Measurements from ENCODE around the gene MAPK4. TPM values are rescaled to one million over a fixed set of nuclear protein-coding genes. Genes with fewer than 3 reads are reported as not detected.

MAPK4 gene
- total and polyA plus RNA-seq, 7 experiments from 2014 or later, result not detected

GRCh38 chr18:50686409-50686808, 126.5 kb downstream of the MAPK4 start:
- Histone ChIP-seq H3K36me3 (ENCODE audit: control insufficient read depth in 2 of 3, insufficient read depth in 3 of 3, low read length in 3 of 3) (no peaks in the 10 kb centered on the region), H3K27ac (ENCODE audit: low read depth, low read length) (no peak overlapping the region), H3K9me3 (ENCODE audit: control insufficient read depth in 2 of 3, low read length in 3 of 3) (no peaks in the 10 kb centered on the region), H3K27me3 (ENCODE audit: control insufficient read depth in 2 of 2, insufficient read depth in 2 of 2, low read length in 2 of 2) (no peaks in the 10 kb centered on the region), H3K4me3 (ENCODE audit: low read length) (no peak overlapping the region), H3K4me1 (ENCODE audit: control insufficient read depth in 2 of 2, insufficient read depth in 2 of 2, low read length in 2 of 2) (no peaks in the 10 kb centered on the region)
- no peak for ATAC-seq
- Mint-ChIP-seq H3K4me1 (no peaks in the 10 kb centered on the region), H3K36me3 (no peaks in the 10 kb centered on the region), H3K27me3 (peaks cover 0 to 15% (median 6%) of the 10 kb centered on the region in 5 donors), H3K27ac (no peak overlapping the region), H3K4me3 (no peak overlapping the region), H3K9me3 (peaks cover 0 to 2% (median 0%) of the 10 kb centered on the region in 11 donors)
- DNase-seq, result no peak
- POLR2A ChIA-PET, result no interaction called here
- intact Hi-C loops (cut with micrococcal nuclease), result no loop called here
- CTCF ChIA-PET, result interaction anchor here (0.5 kb wide), 1 partner anchor 92 kb away, joined by 4 read pairs; no protein-coding TSS in a partner anchor

GRCh38 chr18:50687491-50687890, 127.6 kb downstream of the MAPK4 start:
- Histone ChIP-seq H3K27me3 (ENCODE audit: control insufficient read depth in 2 of 2, insufficient read depth in 2 of 2, low read length in 2 of 2) (no peaks in the 10 kb centered on the region), H3K4me3 (ENCODE audit: low read length) (no peak overlapping the region), H3K4me1 (ENCODE audit: control insufficient read depth in 2 of 2, insufficient read depth in 2 of 2, low read length in 2 of 2) (no peaks in the 10 kb centered on the region), H3K27ac (ENCODE audit: low read depth, low read length) (no peak overlapping the region), H3K36me3 (ENCODE audit: control insufficient read depth in 2 of 3, insufficient read depth in 3 of 3, low read length in 3 of 3) (no peaks in the 10 kb centered on the region), H3K9me3 (ENCODE audit: control insufficient read depth in 2 of 3, low read length in 3 of 3) (no peaks in the 10 kb centered on the region)
- DNase-seq (no peak), ATAC-seq (no peak)
- Mint-ChIP-seq H3K9me3 (peaks cover 0 to 2% (median 0%) of the 10 kb centered on the region in 11 donors), H3K27ac (no peak overlapping the region), H3K4me3 (no peak overlapping the region), H3K27me3 (peaks cover 0 to 14% (median 4%) of the 10 kb centered on the region in 5 donors), H3K4me1 (no peaks in the 10 kb centered on the region), H3K36me3 (no peaks in the 10 kb centered on the region)
- ChIA-PET CTCF (no interaction called here), POLR2A (no interaction called here)
- intact Hi-C loops (cut with micrococcal nuclease), result no loop called here

- Histone ChIP-seq H3K4me3 (ENCODE audit: low read length) (no peak overlapping the region), H3K27ac (ENCODE audit: low read depth, low read length) (no peak overlapping the region), H3K27me3 (ENCODE audit: control insufficient read depth in 2 of 2, insufficient read depth in 2 of 2, low read length in 2 of 2) (no peaks in the 10 kb centered on the region), H3K36me3 (ENCODE audit: control insufficient read depth in 2 of 3, insufficient read depth in 3 of 3, low read length in 3 of 3) (no peaks in the 10 kb centered on the region), H3K4me1 (ENCODE audit: control insufficient read depth in 2 of 2, insufficient read depth in 2 of 2, low read length in 2 of 2) (no peaks in the 10 kb centered on the region), H3K9me3 (ENCODE audit: control insufficient read depth in 2 of 3, low read length in 3 of 3) (no peaks in the 10 kb centered on the region)
- Mint-ChIP-seq H3K27me3 (peaks cover 0 to 22% (median 4%) of the 10 kb centered on the region in 5 donors), H3K4me1 (no peaks in the 10 kb centered on the region), H3K36me3 (no peaks in the 10 kb centered on the region), H3K27ac (no peak overlapping the region), H3K9me3 (peaks cover 0 to 2% (median 0%) of the 10 kb centered on the region in 11 donors), H3K4me3 (no peak overlapping the region)
- ChIA-PET CTCF (no interaction called here), POLR2A (no interaction called here)
- DNase-seq (no peak), ATAC-seq (no peak)
- intact Hi-C loops (cut with micrococcal nuclease), result no loop called here
Measured at GRCh38 chr18:50689578-50689977, 129.7 kb downstream of the MAPK4 start.

- H3K27ac ChIP-seq (ENCODE audit: low read depth, low read length), result no peak overlapping the region
- Mint-ChIP-seq H3K4me3 (no peak overlapping the region), H3K27ac (no peak overlapping the region), H3K4me1 (no peaks in the 10 kb centered on the region), H3K27me3 (peaks cover 0 to 30% (median 4%) of the 10 kb centered on the region in 5 donors), H3K9me3 (no peaks in the 10 kb centered on the region), H3K36me3 (no peaks in the 10 kb centered on the region)
- no peaks in the 10 kb centered on the region for H3K27me3 ChIP-seq (ENCODE audit: control insufficient read depth in 2 of 2, insufficient read depth in 2 of 2, low read length in 2 of 2)
- DNase-seq (no peak), ATAC-seq (no peak)
- H3K4me1 ChIP-seq (ENCODE audit: control insufficient read depth in 2 of 2, insufficient read depth in 2 of 2, low read length in 2 of 2), result no peaks in the 10 kb centered on the region
- H3K4me3 ChIP-seq (ENCODE audit: low read length), result no peak overlapping the region
- intact Hi-C loops (cut with micrococcal nuclease), result no loop called here
- no peaks in the 10 kb centered on the region for H3K9me3 ChIP-seq (ENCODE audit: control insufficient read depth in 2 of 3, low read length in 3 of 3)
- H3K36me3 ChIP-seq (ENCODE audit: control insufficient read depth in 2 of 3, insufficient read depth in 3 of 3, low read length in 3 of 3), result no peaks in the 10 kb centered on the region
- ChIA-PET POLR2A (no interaction called here), CTCF (no interaction called here)
Measured at GRCh38 chr18:50694147-50694546, 134.3 kb downstream of the MAPK4 start.

- Histone ChIP-seq H3K36me3 (ENCODE audit: control insufficient read depth in 2 of 3, insufficient read depth in 3 of 3, low read length in 3 of 3) (no peaks in the 10 kb centered on the region), H3K9me3 (ENCODE audit: control insufficient read depth in 2 of 3, low read length in 3 of 3) (no peaks in the 10 kb centered on the region), H3K4me1 (ENCODE audit: control insufficient read depth in 2 of 2, insufficient read depth in 2 of 2, low read length in 2 of 2) (no peaks in the 10 kb centered on the region), H3K27me3 (ENCODE audit: control insufficient read depth in 2 of 2, insufficient read depth in 2 of 2, low read length in 2 of 2) (no peaks in the 10 kb centered on the region), H3K27ac (ENCODE audit: low read depth, low read length) (no peak overlapping the region), H3K4me3 (ENCODE audit: low read length) (no peak overlapping the region)
- DNase-seq, result no peak
- Mint-ChIP-seq H3K4me3 (no peak overlapping the region), H3K9me3 (no peaks in the 10 kb centered on the region), H3K36me3 (no peaks in the 10 kb centered on the region), H3K4me1 (no peaks in the 10 kb centered on the region), H3K27ac (no peak overlapping the region), H3K27me3 (peaks cover 0 to 31% (median 5%) of the 10 kb centered on the region in 5 donors)
- ChIA-PET CTCF (no interaction called here), POLR2A (no interaction called here)
- ATAC-seq, result no peak
- intact Hi-C loops (cut with micrococcal nuclease), result no loop called here
Measured at GRCh38 chr18:50695431-50696176, 135.7 kb downstream of the MAPK4 start.

GRCh38 chr18:50696436-50696835, 136.5 kb downstream of the MAPK4 start:
- Mint-ChIP-seq H3K4me3 (no peak overlapping the region), H3K36me3 (no peaks in the 10 kb centered on the region), H3K9me3 (no peaks in the 10 kb centered on the region), H3K27me3 (peaks cover 2 to 36% (median 8%) of the 10 kb centered on the region in 5 donors), H3K27ac (no peak overlapping the region), H3K4me1 (no peaks in the 10 kb centered on the region)
- Histone ChIP-seq H3K27ac (ENCODE audit: low read depth, low read length) (no peak overlapping the region), H3K36me3 (ENCODE audit: control insufficient read depth in 2 of 3, insufficient read depth in 3 of 3, low read length in 3 of 3) (no peaks in the 10 kb centered on the region), H3K27me3 (ENCODE audit: control insufficient read depth in 2 of 2, insufficient read depth in 2 of 2, low read length in 2 of 2) (no peaks in the 10 kb centered on the region), H3K9me3 (ENCODE audit: control insufficient read depth in 2 of 3, low read length in 3 of 3) (no peaks in the 10 kb centered on the region), H3K4me1 (ENCODE audit: control insufficient read depth in 2 of 2, insufficient read depth in 2 of 2, low read length in 2 of 2) (no peaks in the 10 kb centered on the region), H3K4me3 (ENCODE audit: low read length) (no peak overlapping the region)
- DNase-seq (no peak), ATAC-seq (no peak)
- CTCF ChIA-PET, result no interaction called here
- intact Hi-C loops (cut with micrococcal nuclease), result no loop called here
- POLR2A ChIA-PET, result no interaction called here

GRCh38 chr18:50696929-50697328, 137.0 kb downstream of the MAPK4 start:
- H3K27me3 ChIP-seq (ENCODE audit: control insufficient read depth in 2 of 2, insufficient read depth in 2 of 2, low read length in 2 of 2), result no peaks in the 10 kb centered on the region
- no peak overlapping the region for H3K27ac Mint-ChIP-seq
- ATAC-seq, result no peak
- ChIA-PET CTCF (no interaction called here), POLR2A (no interaction called here)
- no peaks in the 10 kb centered on the region for H3K9me3 Mint-ChIP-seq
- H3K4me3 ChIP-seq (ENCODE audit: low read length), result no peak overlapping the region
- no peak overlapping the region for H3K27ac ChIP-seq (ENCODE audit: low read depth, low read length)
- no peak for DNase-seq
- no peaks in the 10 kb centered on the region for H3K36me3 ChIP-seq (ENCODE audit: control insufficient read depth in 2 of 3, insufficient read depth in 3 of 3, low read length in 3 of 3)
- H3K4me3 Mint-ChIP-seq, result no peak overlapping the region
- no peaks in the 10 kb centered on the region for H3K9me3 ChIP-seq (ENCODE audit: control insufficient read depth in 2 of 3, low read length in 3 of 3)
- intact Hi-C loops (cut with micrococcal nuclease), result no loop called here
- no peaks in the 10 kb centered on the region for H3K36me3 Mint-ChIP-seq
- no peaks in the 10 kb centered on the region for H3K4me1 Mint-ChIP-seq
- peaks cover 2 to 36% (median 8%) of the 10 kb centered on the region in 5 donors for H3K27me3 Mint-ChIP-seq
- no peaks in the 10 kb centered on the region for H3K4me1 ChIP-seq (ENCODE audit: control insufficient read depth in 2 of 2, insufficient read depth in 2 of 2, low read length in 2 of 2)
